Muscle of arm (tissue), 12 donors: ENCODE data around the gene LMTK2. TPM values are rescaled to one million over a fixed set of nuclear protein-coding genes. Genes with fewer than 3 reads are reported as not detected.

Experiments used
- DNase-seq: peaks from one replicate; pipeline ENCODE4 v3.0.0-alpha.2; 2013
- polyA plus RNA-seq, 12 donors: library from polyadenylated mRNA; unstranded; fragments of 120-200 nt; gene quantifications; one replicate each; pipeline ENCODE4 v1.2.1, GENCODE V29; 2013; ENCODE audit not compliant: insufficient read length in 12 of 12

Gene LMTK2
- polyA plus RNA-seq, 12 donors: 6.4 to 11.0 (median 7.0) TPM; not detected in 1

DNA sequence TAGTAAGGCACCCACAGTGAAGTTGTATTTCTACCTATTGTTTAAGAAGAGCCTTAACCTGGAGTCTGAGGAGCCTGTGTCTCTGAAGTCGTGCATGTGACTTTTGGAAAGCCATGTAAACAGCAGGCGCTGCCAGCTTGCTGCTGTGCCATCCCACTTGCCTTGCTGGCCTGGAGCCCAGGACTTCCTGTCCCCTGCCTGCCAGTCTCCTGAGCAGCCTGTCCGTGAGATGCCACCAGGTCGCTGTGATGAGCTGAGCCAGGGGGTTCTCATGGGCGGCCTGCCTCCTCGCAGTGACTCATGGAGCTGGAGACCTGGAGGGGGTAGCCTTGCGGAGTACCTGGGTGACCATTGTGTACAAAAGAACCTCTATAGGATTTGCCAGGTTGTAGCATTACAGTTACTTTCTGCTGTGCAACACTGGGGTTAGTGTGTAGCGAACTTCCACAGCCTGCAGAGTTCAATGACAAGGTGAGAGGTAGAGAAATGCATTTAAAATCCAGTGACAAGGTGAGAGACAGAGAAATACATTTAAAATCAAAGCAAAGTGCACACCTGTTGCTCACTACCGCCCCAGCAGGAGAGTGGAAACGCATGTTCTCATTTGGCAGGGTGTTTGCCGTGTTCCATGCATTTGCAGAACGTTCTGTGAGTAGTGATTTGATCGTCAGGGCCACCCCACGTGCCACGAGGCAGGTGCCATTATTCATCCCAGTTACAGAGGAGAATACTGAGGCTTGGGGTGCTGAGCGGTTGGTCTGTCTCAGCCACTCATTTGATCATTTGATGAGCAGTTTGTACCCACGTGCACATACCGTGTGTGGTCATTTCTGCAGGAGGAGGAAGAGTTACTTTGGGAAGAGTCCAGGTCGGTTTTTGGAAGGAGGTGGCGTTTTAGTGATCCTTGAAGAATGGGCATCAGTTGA lies 67.9 kb downstream of the LMTK2 start:
- DNase-seq: no peak

DNA sequence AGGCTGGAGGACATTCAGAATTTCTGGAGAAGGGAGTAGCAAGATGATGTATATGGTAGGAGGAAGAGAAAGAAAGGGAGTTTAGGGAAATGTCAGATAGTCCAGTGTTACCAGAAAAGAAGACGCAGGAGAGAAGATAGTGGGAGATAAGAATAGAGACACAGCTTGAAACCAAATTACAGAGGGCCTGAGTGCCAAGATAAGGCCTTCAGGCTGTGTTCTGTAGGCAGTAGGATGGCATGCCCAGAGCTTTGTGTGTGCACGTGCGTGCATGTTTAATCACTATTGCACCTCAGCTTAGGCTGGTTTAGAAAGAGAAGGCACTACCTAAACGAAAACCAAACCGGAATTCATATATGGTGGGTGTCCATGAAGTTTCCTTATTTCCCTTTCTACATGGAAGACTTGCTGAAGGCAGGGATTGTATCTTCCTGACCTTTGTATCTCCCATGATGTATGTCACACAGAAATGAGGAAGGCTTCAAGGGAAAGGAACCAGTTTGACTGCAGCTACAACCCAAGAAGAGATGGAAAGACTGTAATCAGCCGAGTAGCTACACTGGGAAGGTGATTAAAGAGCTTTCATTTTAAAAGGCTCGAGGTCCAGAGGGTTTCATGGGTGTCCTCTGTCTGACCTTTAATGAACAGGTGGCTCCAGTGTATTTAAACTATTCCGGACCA lies 68.7 kb downstream of the LMTK2 start:
- no peak for DNase-seq

DNA sequence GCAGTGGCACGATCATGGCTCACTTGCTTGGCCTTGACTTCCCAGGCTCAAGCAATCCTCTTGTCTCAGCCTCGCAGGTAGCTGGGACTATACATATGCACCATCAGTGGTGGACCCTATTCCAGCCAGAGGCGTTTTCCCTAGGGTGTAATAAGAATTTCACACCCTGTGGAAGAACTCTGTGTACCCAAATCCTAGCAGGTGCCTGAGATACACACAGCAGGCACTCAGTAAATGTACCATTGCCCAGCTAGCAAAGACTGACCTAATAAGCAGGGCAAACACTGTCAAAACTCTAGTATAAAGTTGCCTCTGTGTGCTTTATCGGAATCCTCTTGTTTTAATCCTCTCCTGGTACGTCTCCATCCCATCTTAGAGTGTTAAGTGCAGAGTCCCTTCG lies 70.9 kb downstream of the LMTK2 start:
- no peak for DNase-seq

DNA sequence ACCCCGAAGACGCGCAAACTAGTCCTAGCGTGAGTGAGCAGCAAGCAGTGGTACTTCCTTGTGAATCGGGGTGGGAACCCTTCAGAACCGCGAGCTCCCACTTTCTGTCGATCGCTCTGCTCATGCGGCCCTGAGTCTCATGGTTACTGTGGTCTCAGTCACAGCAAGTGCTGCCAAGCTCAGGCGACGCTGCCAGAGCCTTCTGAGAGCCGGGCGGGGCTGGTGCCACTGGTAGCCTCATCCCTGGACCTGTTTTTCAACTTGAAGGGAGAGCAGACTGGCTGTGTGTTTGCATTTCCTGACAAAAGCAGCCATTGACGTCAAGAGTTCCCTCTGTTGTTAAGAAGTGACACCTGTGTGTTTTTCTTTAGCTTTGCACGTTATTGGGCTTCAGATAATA lies 71.7 kb downstream of the LMTK2 start:
- no peak for DNase-seq

DNA sequence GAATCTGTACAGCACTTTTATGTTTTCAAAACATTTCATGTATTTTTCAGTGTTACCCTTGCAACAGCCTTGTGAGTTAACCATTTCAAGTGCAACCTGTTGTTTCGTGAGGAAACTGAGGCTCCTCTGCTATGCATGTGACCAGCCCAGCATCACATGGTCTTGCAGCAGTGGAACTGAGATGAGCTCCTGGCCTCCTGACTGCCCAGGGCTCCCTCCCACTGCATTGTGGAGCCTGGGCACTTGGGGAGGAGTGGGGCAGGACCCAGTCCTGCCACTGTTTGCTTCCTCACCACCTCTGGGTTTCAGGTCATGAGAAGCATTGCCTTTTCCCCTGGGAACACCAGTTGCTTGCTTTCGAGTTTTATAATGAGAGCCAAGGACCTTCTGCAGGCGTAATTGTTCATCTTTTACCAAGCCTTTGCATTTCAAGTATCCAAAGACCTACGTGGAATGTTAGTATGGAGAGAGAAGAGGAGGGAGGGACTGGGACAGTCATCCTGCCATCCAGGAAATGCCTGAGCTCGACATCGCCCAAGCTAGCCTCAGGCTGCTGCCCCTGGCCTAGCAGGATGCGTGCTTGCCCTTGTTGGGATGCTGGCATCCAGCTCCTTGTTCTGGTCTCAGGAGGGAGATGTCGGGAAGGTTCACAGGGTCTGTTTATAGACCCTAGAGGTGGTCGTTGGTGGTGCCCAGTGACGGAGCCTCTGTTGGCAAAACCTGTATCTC lies 72.3 kb downstream of the LMTK2 start:
- no peak for DNase-seq

DNA sequence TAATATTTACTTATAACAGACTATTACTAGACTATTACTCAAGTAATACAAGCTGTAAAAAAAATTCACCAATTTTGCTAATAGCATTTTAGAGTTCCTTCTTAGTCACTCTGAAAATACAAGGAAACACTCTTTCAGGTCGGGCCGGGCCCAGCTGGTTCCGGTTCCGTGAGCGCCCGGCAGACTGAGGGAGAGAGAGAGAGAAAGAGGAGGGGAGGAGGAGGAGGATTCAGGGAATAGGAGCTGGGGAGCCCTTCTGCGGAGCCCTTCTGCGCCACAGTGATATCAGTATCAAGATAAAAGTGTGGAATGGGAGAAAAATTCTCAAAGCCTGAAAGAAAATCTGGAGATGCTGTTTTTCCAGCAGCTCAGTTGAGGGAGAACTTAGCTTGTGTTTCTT lies 74.1 kb downstream of the LMTK2 start:
- DNase-seq: no peak

DNA sequence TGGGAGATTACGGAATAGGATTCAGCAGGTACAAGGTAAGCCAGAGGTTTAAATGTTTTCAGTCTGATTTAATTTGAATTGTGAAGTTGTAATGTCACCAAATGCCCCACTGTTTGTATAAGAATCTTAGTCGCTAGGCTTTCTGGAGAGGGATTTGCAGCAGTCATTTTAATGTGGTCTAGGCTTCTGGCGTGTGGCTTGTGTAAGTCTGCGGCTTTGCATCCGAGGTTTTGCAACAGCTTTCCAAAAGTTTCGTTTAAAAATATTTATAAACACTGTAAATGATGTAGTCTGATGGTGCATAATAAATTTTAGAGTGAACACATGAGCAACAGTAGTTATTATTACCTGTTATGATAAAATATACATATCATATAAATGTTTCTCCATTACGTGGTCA lies 78.4 kb downstream of the LMTK2 start:
- no peak for DNase-seq

DNA sequence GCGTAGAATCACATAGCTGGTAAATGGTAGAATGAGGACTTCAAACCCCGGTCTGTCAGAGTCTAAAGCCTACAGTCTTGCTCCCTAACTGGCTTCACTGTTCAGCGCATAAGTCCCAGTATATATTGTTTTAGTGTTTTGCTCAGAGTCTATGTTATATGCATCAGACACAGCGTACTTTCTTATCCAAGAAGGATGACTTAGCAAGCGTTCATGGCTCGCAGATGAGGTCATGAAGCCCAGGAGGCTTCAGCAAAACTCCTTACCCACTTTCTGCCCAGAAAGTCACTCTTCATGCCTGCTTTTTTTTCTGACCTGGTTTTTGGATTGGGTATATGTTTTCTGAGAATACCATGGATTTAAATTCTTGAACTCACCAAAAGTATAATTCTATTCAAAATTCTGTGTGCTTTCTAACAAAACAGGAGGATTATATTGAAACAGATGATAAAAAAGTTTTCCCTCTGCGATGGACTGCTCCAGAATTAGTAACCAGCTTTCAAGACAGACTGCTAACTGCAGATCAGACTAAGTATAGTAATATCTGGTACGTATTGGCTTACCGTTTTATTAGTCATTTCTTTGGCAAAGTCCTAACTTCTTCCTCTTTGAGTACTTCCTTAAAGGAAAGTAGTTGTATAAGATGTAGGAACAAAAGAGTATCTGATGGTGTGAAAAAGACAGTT lies 79.9 kb downstream of the LMTK2 start:
- DNase-seq: no peak

DNA sequence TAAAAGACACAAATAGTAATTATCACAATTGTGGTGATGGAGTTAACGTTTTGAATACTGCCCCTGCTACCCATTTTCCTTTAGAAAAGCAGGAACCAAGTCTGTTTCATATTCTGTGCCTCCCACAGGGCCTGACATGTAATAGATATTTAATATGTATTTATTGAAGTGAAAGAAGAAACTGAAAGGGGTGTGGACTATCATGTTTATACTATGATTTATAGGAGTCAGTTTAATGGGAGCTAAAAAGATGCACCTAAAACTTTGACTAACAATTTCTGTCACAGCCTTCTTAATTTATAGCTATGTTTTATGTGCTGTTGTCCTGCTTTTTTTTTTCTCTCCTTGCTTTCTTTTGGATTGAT lies 80.5 kb downstream of the LMTK2 start:
- no peak for DNase-seq

DNA sequence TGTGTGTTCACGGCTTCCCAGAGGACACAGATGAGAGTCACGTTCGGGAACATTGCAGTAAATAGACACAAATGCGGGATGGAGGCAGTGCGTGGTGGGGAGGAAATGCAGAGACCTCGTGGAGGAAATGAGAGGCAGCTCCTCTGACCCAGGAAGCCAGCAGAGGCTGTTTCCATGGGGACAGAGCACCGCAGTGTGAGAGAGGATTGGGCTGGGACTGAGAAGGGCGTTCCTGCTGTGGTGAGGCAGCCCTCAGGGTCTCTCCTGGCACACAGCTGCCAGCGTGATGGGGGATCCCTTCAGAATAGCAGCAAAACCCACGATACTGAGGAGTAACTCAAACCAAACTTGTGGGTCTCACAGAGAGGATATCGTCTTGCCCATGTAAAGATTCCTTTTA lies 82.9 kb downstream of the LMTK2 start:
- no peak for DNase-seq

DNA sequence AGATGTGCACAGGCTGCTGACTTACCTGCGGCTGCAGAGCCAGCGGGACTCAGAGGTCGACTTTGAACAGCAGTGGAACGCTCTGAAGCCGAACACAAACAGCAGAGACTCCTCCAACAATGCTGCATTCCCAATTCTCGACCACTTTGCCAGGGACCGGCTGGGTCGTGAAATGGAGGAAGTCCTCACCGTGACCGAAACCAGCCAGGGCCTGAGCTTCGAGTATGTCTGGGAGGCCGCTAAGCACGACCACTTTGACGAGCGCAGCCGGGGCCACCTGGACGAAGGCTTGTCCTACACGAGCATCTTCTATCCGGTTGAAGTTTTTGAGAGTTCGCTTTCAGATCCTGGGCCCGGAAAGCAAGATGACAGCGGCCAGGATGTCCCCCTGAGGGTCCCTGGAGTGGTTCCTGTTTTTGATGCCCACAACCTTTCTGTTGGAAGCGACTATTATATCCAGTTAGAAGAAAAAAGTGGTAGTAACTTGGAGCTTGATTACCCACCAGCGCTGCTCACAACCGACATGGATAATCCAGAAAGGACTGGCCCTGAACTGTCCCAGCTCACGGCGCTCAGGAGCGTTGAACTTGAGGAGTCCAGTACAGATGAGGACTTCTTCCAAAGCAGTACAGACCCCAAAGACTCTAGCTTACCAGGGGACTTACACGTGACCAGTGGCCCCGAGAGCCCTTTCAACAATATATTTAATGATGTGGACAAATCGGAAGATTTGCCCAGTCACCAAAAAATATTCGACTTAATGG lies 85.2 kb downstream of the LMTK2 start:
- no peak for DNase-seq

DNA sequence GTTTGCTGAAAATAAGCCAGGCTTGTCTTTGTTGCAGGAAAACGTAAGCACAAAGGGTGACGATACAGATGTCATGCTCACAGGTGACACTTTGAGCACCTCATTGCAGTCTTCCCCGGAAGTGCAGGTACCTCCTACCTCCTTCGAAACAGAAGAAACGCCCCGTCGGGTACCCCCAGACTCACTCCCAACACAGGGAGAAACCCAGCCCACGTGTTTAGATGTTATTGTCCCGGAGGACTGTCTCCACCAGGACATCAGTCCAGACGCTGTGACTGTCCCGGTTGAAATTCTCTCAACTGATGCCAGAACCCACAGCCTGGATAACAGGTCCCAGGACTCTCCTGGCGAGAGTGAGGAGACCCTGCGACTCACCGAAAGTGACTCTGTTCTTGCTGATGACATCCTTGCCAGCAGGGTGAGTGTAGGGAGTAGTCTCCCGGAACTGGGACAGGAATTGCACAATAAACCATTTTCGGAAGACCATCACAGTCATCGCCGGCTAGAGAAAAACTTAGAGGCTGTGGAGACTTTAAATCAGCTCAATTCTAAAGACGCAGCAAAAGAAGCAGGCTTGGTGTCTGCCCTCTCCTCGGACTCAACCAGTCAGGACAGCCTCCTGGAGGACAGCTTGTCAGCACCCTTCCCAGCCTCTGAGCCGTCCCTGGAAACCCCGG lies 86.3 kb downstream of the LMTK2 start:
- no peak for DNase-seq

DNA sequence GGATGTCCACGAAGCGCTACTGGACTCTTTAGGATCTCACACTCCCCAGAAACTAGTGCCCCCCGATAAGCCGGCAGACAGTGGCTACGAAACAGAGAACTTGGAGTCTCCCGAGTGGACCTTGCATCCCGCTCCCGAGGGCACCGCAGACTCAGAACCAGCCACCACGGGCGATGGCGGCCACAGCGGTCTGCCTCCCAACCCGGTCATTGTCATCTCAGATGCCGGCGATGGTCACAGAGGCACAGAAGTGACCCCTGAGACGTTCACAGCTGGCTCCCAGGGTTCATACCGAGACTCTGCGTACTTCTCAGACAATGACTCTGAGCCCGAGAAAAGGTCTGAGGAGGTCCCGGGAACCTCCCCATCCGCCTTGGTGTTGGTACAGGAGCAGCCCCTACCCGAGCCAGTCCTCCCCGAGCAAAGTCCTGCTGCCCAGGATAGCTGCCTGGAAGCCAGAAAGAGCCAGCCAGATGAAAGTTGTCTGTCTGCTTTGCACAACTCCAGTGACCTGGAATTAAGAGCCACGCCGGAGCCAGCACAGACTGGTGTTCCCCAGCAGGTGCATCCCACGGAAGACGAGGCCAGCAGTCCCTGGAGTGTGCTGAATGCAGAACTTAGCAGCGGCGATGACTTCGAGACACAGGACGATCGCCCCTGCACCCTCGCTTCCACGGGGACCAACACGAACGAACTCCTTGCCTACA lies 87.0 kb downstream of the LMTK2 start:
- no peak for DNase-seq

DNA sequence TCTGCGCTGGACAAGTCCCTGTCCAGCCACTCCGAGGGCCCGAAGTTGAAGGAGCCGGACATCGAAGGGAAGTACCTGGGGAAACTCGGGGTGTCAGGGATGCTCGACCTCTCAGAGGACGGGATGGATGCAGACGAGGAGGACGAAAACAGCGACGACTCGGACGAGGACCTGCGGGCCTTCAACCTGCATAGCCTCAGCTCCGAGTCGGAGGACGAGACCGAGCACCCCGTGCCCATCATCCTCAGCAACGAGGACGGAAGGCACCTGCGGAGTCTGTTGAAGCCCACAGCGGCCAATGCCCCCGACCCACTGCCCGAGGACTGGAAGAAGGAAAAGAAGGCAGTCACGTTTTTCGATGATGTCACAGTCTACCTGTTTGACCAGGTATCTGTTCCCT lies 87.5 kb downstream of the LMTK2 start:
- DNase-seq: no peak

DNA sequence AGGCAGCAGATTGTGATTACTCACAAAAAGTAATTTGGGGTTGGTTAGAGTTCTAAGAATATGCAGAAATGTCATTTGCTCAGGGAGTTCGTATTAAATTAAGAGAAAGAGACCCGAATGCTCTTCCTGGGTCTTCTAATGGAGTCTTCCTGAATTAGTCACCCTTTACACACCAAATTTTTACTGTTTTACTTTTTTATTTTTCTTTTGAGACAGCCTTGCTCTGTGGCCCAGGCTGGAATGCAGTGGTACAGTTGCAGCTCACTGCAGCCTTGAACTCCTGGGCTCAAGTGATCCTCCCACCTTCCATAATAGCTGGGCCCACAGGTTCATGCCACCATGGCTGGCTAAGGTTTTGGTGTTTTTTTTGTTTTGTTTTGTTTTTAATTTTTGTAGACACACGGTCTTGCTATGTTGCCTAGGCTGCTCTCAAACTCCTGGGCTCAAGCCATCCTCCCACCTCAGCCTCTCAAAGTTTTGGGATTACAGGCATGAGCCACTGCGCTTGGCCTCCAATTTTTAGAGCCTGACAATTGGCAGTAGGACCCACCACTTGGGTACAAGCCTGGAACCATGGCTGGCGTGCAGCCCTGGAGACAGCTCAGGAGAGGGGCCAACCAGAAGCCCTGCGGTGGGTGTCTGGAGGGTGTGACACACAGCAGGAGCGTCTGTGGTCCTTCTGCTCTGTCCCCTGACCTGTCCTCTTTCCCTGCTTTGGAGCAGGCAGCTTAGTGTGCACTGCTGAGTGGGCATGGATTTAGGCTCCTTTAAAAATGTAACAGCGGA lies 88.2 kb downstream of the LMTK2 start:
- DNase-seq: no peak

DNA sequence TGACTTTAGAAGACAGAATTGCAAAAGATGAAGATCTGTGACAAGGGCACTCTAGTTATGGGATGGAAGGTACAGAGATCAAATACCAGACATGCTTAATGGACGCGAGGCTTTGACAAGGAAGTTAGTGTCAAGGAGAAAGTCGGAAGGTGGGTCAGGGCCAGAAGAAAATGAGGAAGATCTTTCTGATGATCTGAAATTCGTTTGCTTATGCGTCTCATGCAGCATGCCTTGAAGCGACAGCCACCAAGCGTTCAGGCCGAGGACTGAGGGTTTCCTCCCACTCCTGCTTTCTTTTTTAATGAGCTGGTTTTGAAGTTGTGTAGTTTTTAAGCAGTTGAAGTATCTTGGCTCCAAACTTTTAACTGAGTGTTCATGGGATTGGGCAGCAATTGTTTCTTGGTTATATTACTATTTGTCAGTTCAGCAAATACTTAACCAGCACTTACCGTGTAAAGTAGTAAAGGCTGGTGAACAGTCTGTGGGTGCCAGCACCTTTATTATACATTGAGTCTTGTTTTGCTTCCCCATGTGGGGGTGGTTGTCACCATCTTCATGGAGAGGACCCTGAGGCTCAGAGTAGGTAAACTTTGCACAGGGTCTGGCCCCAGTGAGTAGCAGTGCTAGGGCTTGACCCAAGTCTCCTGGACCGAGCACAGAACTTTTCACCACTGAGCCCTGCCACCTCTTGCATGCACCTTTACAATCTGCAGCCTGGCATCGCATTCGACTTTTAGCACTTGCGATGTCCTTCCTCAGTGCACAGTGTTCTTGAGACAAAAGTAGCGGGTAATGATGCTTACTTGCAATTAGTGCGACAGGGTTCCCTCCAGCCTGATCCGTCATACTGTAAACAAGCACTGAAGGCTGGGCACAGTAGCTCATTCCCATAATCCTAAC lies 90.3 kb downstream of the LMTK2 start:
- no peak for DNase-seq

DNA sequence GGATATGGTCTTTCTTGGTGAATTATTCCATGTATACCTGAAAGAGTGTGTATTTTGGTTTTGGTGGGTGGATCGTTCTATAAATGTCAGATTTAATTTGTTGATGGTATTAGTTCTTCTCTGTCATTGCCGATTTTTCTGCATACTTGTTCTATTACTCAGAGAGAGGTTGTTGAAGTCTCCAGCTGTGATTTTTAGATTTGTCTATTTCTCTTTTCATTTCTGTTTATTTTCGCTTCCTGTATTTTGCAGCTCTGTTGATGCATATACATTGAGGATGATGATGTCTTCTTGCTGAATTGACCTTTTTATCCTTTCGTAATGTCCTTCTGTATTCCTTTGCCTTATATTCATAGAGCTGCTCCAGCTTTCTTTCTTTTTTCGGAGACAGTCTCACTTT lies 92.5 kb downstream of the LMTK2 start:
- no peak for DNase-seq

DNA sequence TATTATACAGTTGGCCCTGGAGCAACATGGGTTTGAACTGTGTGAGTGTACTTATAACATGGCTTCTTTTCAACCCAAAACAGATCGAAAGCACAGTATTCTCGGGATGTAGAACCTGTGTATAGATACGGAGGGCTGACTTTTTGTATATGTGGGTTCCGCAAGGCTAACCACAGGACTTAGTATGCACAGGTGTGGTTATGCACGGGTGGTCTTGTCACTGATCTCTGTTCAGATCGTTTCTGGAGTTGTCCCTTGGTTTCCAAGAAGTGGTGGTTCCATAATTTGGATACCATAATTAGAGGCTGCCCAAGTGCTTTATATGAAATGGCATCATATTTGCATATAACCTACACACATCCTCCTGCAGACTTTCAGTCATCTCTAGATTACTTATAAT lies 93.7 kb downstream of the LMTK2 start:
- DNase-seq: no peak
